Measurements from ENCODE around the gene SEMA5A.

The SEMA5A gene

GRCh38 chr5:9194509-9194908 is 351.4 kb downstream of the SEMA5A start:
- no peak for DNase-seq

GRCh38 chr5:9192266-9192665 is 353.6 kb downstream of the SEMA5A start:
- no peak for DNase-seq

- no peak for DNase-seq
These were observed 356.2 kb downstream of the SEMA5A start for GRCh38 chr5:9189681-9190080.

- DNase-seq = no peak
These were observed 356.9 kb downstream of the SEMA5A start for GRCh38 chr5:9188956-9189355.

GRCh38 chr5:9188131-9188530 is 357.7 kb downstream of the SEMA5A start:
- DNase-seq = peak; percentile 6

- DNase-seq = no peak
These were observed 358.3 kb downstream of the SEMA5A start for GRCh38 chr5:9187614-9188013.

- DNase-seq = no peak
These were observed 359.8 kb downstream of the SEMA5A start for GRCh38 chr5:9186069-9186468.

GRCh38 chr5:9183992-9184391 is 361.9 kb downstream of the SEMA5A start:
- no peak for DNase-seq

- DNase-seq = peak; percentile 13
These were observed 362.8 kb downstream of the SEMA5A start for GRCh38 chr5:9182899-9183695.

- DNase-seq = no peak
These were observed 369.2 kb downstream of the SEMA5A start for GRCh38 chr5:9176641-9177040.

GRCh38 chr5:9174446-9174845 is 371.4 kb downstream of the SEMA5A start:
- DNase-seq = no peak

- DNase-seq = no peak
These were observed 372.4 kb downstream of the SEMA5A start for GRCh38 chr5:9173281-9174048.

GRCh38 chr5:9170026-9170425 is 375.8 kb downstream of the SEMA5A start:
- no peak for DNase-seq

- no peak for DNase-seq
These were observed 376.3 kb downstream of the SEMA5A start for GRCh38 chr5:9169557-9169902.

GRCh38 chr5:9168791-9169556 is 376.9 kb downstream of the SEMA5A start:
- no peak for DNase-seq

- no peak for DNase-seq
These were observed 379.4 kb downstream of the SEMA5A start for GRCh38 chr5:9166202-9167112.

GRCh38 chr5:9165546-9165945 is 380.3 kb downstream of the SEMA5A start:
- no peak for DNase-seq

- DNase-seq = no peak
These were observed 385.1 kb downstream of the SEMA5A start for GRCh38 chr5:9160747-9161146.

- no peak for DNase-seq
These were observed 388.1 kb downstream of the SEMA5A start for GRCh38 chr5:9157811-9158210.

- DNase-seq = no peak
These were observed 388.9 kb downstream of the SEMA5A start for GRCh38 chr5:9157020-9157419.

- peak; percentile 13 for DNase-seq
These were observed 389.6 kb downstream of the SEMA5A start for GRCh38 chr5:9156282-9156681.

- no peak for DNase-seq
These were observed 394.0 kb downstream of the SEMA5A start for GRCh38 chr5:9151684-9152427.
